ENCODE data around the gene PPP1R14B. TPM values are rescaled to one million over a fixed set of nuclear protein-coding genes. Genes with fewer than 3 reads are reported as not detected.

The PPP1R14B gene
- total RNA-seq, 2 experiments from 2014 or later, result 285 to 287 TPM

DNA sequence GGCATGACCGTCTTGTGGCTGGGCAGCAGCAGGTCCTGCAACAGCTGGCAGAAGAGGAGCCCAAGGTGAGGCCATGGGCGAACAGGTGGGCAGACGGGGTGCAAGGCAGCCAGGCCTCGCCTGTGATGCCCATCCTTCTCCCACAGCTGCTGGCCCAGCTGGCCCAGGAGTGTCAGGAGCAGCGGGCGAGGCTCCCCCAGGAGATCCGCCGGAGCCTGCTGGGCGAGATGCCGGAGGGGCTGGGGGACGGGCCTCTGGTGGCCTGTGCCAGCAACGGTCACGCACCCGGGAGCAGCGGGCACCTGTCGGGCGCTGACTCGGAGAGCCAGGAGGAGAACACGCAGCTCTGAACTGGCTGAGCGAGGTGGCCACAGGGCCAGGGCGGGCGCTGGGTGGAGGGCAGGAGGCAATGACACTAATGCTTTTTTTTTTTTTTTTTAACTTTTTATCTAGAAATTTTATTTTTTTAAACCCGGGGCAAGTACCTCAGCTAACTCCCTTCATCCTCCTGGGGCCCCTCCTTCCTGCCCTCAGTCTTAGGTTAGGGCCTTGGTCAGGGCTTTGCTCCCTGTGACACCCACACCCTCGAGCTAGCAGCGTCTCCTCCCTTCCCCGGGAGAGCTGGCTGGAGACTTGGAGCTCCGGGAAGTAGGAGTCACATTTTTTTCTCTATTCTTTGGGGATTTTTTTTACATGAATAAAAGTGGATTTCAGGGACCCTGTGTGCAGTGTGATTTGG lies 20.6 kb upstream of the PPP1R14B start:
- intact Hi-C loops (cut with micrococcal nuclease), result no loop called here
- Mint-ChIP-seq H3K9me3 (no peaks in the 10 kb centered on the region), H3K4me1 (ENCODE audit: low read depth) (peaks cover 20% of the 10 kb centered on the region), H3K4me3 (peak overlapping the region; percentile 96), H3K27ac (peak overlapping the region; percentile 95), H3K27me3 (no peaks in the 10 kb centered on the region), H3K36me3 (ENCODE audit: low read depth) (peaks cover 10% of the 10 kb centered on the region)
- TF ChIP-seq, protein P1, sequence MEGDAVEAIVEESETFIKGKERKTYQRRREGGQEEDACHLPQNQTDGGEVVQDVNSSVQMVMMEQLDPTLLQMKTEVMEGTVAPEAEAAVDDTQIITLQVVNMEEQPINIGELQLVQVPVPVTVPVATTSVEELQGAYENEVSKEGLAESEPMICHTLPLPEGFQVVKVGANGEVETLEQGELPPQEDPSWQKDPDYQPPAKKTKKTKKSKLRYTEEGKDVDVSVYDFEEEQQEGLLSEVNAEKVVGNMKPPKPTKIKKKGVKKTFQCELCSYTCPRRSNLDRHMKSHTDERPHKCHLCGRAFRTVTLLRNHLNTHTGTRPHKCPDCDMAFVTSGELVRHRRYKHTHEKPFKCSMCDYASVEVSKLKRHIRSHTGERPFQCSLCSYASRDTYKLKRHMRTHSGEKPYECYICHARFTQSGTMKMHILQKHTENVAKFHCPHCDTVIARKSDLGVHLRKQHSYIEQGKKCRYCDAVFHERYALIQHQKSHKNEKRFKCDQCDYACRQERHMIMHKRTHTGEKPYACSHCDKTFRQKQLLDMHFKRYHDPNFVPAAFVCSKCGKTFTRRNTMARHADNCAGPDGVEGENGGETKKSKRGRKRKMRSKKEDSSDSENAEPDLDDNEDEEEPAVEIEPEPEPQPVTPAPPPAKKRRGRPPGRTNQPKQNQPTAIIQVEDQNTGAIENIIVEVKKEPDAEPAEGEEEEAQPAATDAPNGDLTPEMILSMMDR (IDR thresholded peaks at IDR 0.05), result no peak
- DNase-seq (no peak), ATAC-seq (no peak)
- ChIA-PET CTCF (interaction anchor here (1.2 to 6.1 kb wide), 6 partner anchors 15 to 88 kb away, joined by 3 to 77 read pairs (median 8); partner anchors contain the start of genes ESRRA and PLCB3), POLR2A (interaction anchor here (0.9 to 6.6 kb wide), 5 partner anchors 8 to 57 kb away, joined by 3 to 132 read pairs (median 11); partner anchors contain the start of genes BAD, PLCB3 and PPP1R14B)

DNA sequence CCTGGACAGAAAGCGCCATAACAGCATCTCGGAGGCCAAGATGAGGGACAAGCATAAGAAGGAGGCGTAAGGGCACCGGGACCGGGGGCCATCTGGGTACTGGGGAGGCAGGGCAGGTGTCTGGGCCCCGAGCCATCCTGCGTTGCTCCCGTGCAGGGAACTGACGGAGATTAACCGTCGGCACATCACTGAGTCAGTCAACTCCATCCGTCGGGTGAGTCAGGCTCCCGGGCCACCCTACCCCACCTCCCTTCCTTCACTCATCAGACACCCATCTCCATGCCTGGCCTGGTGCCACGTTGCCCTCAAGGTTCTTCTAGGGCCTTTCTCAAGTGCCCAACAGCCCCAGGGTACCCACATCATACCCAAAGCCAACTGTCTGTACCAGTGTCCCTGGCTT lies 19.6 kb upstream of the PPP1R14B start:
- Mint-ChIP-seq H3K27ac (peak overlapping the region; percentile 20), H3K27me3 (no peaks in the 10 kb centered on the region), H3K36me3 (ENCODE audit: low read depth) (peaks cover 10% of the 10 kb centered on the region), H3K9me3 (no peaks in the 10 kb centered on the region), H3K4me3 (no peak overlapping the region), H3K4me1 (ENCODE audit: low read depth) (peaks cover 15% of the 10 kb centered on the region)
- CTCF ChIA-PET, result interaction anchor here (5.3 kb wide), 1 partner anchor 62 kb away, joined by 22 read pairs; no protein-coding TSS in a partner anchor
- intact Hi-C loops (cut with micrococcal nuclease), result no loop called here
- POLR2A ChIA-PET, result interaction anchor here (6.6 kb wide), 1 partner anchor 18 kb away, joined by 132 read pairs; the partner anchor contains the start of genes PLCB3 and PPP1R14B
- DNase-seq (no peak), ATAC-seq (no peak)
- TF ChIP-seq, protein P1 (IDR thresholded peaks at IDR 0.05), result no peak

DNA sequence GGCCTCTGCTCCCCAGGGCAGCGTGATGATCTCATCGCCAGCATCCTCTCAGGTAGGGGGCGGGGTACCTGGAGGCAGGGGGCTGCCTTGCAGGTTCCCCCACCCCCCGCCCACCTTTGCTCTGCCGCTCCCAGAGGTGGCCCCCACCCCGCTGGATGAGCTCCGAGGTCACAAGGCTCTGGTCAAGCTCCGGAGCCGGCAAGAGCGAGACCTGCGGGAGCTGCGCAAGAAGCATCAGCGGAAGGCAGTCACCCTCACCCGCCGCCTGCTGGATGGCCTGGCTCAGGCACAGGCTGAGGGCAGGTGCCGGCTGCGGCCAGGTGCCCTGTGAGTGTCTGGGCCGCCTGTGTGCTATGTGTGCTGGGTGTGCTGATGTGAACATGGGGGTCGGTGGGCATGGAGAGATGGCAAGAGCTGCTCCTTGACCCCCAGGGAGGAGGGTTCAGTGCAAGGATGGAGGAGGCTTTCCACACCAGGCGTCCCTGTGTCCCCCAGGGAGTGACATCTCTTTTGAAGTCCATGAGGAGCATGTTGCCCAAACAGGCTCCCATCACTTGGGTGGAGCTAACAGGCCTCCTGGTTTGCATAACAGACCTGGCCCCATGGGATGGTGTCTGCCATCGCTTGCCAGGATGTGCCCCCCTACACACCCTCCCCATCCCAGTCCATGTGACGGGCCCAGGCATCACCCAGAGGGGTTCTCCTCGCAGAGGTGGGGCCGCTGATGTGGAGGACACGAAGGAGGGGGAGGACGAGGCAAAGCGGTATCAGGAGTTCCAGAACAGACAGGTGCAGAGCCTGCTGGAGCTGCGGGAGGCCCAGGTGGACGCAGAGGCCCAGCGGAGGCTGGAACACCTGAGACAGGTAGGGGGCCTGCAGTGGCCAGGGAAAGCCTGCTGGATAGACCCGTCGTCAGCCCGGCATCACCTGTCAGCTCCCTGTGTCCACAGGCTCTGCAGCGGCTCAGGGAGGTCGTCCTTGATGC lies 18.7 kb upstream of the PPP1R14B start:
- ATAC-seq (no peak), DNase-seq (no peak)
- Mint-ChIP-seq H3K4me3 (no peak overlapping the region), H3K36me3 (ENCODE audit: low read depth) (peaks cover 10% of the 10 kb centered on the region), H3K9me3 (no peaks in the 10 kb centered on the region), H3K27me3 (no peaks in the 10 kb centered on the region), H3K27ac (peak overlapping the region; percentile 20), H3K4me1 (ENCODE audit: low read depth) (peaks cover 15% of the 10 kb centered on the region)
- POLR2A ChIA-PET, result interaction anchor here (1.0 to 1.5 kb wide), 2 partner anchors 15 to 51 kb away, joined by 3 to 4 read pairs; partner anchors contain the start of gene PLCB3
- intact Hi-C loops (cut with micrococcal nuclease), result no loop called here
- TF ChIP-seq, protein P1 (IDR thresholded peaks at IDR 0.05), result no peak
- CTCF ChIA-PET, result interaction anchor here (1.1 to 5.3 kb wide), 3 partner anchors 15 to 61 kb away, joined by 8 to 22 read pairs (median 10); partner anchors contain the start of gene CATSPERZ

DNA sequence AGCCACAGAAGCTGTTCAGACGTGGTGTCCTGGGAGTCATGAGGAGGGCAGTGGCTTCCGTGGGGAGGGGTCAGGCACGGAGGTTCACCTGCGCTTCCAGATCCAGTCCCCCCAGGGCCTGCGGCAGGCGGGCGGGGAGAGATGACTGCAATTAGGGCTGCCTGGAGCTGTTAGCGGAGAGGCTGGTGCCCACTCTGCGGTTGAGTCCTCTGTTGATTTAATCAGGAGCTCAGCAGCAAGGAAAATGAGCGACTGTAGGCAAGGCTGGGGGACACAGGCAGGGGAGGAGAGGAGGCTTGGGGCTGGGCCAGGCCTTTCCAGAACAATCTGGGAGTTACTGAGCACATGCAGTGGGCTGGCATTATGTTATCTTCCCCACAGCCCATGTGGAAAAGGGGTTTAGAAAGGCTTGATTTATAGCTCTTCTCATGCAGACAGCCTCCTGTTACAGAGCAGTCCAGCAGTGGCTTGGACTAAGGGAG lies 17.7 kb upstream of the PPP1R14B start:
- peaks cover 17% of the 10 kb centered on the region for H3K36me3 Mint-ChIP-seq (ENCODE audit: low read depth)
- TF ChIP-seq, protein P1 (IDR thresholded peaks at IDR 0.05), result no peak
- H3K27me3 Mint-ChIP-seq, result no peaks in the 10 kb centered on the region
- H3K4me1 Mint-ChIP-seq (ENCODE audit: low read depth), result peaks cover 26% of the 10 kb centered on the region
- intact Hi-C loops (cut with micrococcal nuclease), result no loop called here
- no peak for ATAC-seq
- DNase-seq, result no peak
- H3K9me3 Mint-ChIP-seq, result no peaks in the 10 kb centered on the region
- H3K4me3 Mint-ChIP-seq, result no peak overlapping the region
- ChIA-PET POLR2A (interaction anchor here (1.0 to 1.5 kb wide), 4 partner anchors 13 to 57 kb away, joined by 3 to 4 read pairs (median 4); partner anchors contain the start of gene PLCB3), CTCF (interaction anchor here (1.1 to 1.6 kb wide), 3 partner anchors 14 to 39 kb away, joined by 4 to 10 read pairs (median 8); partner anchors contain the start of gene CATSPERZ)
- H3K27ac Mint-ChIP-seq, result no peak overlapping the region

Data from activated CD8-positive, alpha-beta T cell treated with anti-CD3 and anti-CD28 coated beads for 36 hours (primary cell).